DOHH2 (cell line): ENCODE results near the gene DNAL1.

ENCODE experiments used
- H3F3A ChIP-seq: fragments of 200-600 bp; sonication (generic), shearing (Covaris generic); 2 replicates; pipeline ENCODE4 v1.6.0; 2016; ENCODE audit warnings: antibody characterized with exemption, mild to moderate bottlenecking; ENCODE audit not compliant: control insufficient read depth, insufficient read depth
- H3K27ac ChIP-seq: fragments of 200-600 bp; sonication (generic); 2 replicates; pipeline ENCODE4 v1.5.1; 2014; ENCODE audit warnings: low read depth, mild to moderate bottlenecking, low read length, moderate library complexity
- H3K27me3 ChIP-seq: fragments of 200-600 bp; sonication (generic); 2 replicates; pipeline ENCODE4 v1.6.1; 2014; ENCODE audit warnings: mild to moderate bottlenecking, low read length, mixed read lengths; ENCODE audit not compliant: control insufficient read depth
- H3K36me3 ChIP-seq: fragments of 200-600 bp; sonication (generic); 2 replicates; pipeline ENCODE4 v1.6.1; 2014; ENCODE audit warnings: mild to moderate bottlenecking, low read length, moderate library complexity, mixed read lengths; ENCODE audit not compliant: control insufficient read depth
- H3K4me1 ChIP-seq: fragments of 200-600 bp; sonication (generic); 2 replicates; pipeline ENCODE4 v1.6.1; 2014; ENCODE audit warnings: mild to moderate bottlenecking, low read length, mixed read lengths; ENCODE audit not compliant: control insufficient read depth
- H3K4me2 ChIP-seq: fragments of 200-600 bp; sonication (generic); 2 replicates; pipeline ENCODE4 v1.6.0; 2014; ENCODE audit warnings: mild to moderate bottlenecking, low read length, moderate library complexity
- H3K4me3 ChIP-seq: fragments of 200-600 bp; sonication (generic); 2 replicates; pipeline ENCODE4 v1.5.1; 2014; ENCODE audit warnings: mild to moderate bottlenecking, low read length, mixed read lengths
- H3K79me2 ChIP-seq: fragments of 200-600 bp; sonication (generic); 2 replicates; pipeline ENCODE4 v1.6.1; 2014; ENCODE audit warnings: mild to moderate bottlenecking, low read length, mixed read lengths; ENCODE audit not compliant: control insufficient read depth
- H3K9me2 ChIP-seq: fragments of 200-600 bp; sonication (generic); replicated peaks from 2 replicates; pipeline ENCODE4 v1.6.1; 2014; ENCODE audit warnings: mild to moderate bottlenecking, low read length, mixed read lengths; ENCODE audit not compliant: control insufficient read depth
- H3K9me3 ChIP-seq: fragments of 200-600 bp; sonication (generic); 2 replicates; pipeline ENCODE4 v1.6.1; 2014; ENCODE audit warnings: antibody characterized with exemption, low read length, mixed read lengths; ENCODE audit not compliant: control insufficient read depth, insufficient read depth
- H4K20me1 ChIP-seq: fragments of 200-600 bp; sonication (generic); 2 replicates; pipeline ENCODE4 v1.6.0; 2014; ENCODE audit warnings: low read depth, mild to moderate bottlenecking, antibody characterized with exemption, low read length, moderate library complexity; ENCODE audit not compliant: control insufficient read depth, insufficient read depth
- CTCF ChIP-seq: fragments of 200-600 bp; sonication (generic); IDR thresholded peaks from one replicate; pipeline ENCODE4 v1.5.1; 2014; ENCODE audit warnings: antibody characterized with exemption, mild to moderate bottlenecking, low read depth, low read length; ENCODE audit not compliant: poor library complexity, severe bottlenecking
- EZH2phosphoT487 ChIP-seq: fragments of 200-600 bp; sonication (generic); IDR thresholded peaks from 2 replicates; pipeline ENCODE4 v1.6.1; 2017; ENCODE audit warnings: borderline replicate concordance, mild to moderate bottlenecking, antibody characterized with exemption, low read length, moderate library complexity, mixed read lengths

The DNAL1 gene

GRCh38 chr14:73732006-73732405 lies 87.2 kb downstream of the DNAL1 start:
- H3K4me2 ChIP-seq: no peak overlapping the region
- TF ChIP-seq EZH2phosphoT487 (no peak), CTCF (no peak)

GRCh38 chr14:73736842-73737241 lies 92.1 kb downstream of the DNAL1 start:
- no peak for TF ChIP-seq EZH2phosphoT487
- TF ChIP-seq CTCF: no peak

More at GRCh38 chr14:73732006-73732405, 87.2 kb downstream of the DNAL1 start:
- Histone ChIP-seq H3K9me3 (no peaks in the 10 kb centered on the region), H4K20me1 (peaks cover 16% of the 10 kb centered on the region; the same call in 1 of the 2 replicates), H3K79me2 (peaks cover 59% of the 10 kb centered on the region), H3K27ac (peak overlapping the region; percentile 8; the same call in 1 of the 2 replicates), H3K4me1 (peaks cover 9% of the 10 kb centered on the region), H3F3A (peaks cover 44% of the 10 kb centered on the region), H3K27me3 (no peaks in the 10 kb centered on the region), H3K9me2 (no peaks in the 10 kb centered on the region), H3K36me3 (peaks cover 88% of the 10 kb centered on the region), H3K4me3 (no peak overlapping the region)

GRCh38 chr14:73738518-73739173 lies 93.9 kb downstream of the DNAL1 start:
- Histone ChIP-seq H3K27me3 (no peaks in the 10 kb centered on the region), H3K4me2 (no peak overlapping the region), H3K9me3 (no peaks in the 10 kb centered on the region), H3F3A (peaks cover 26% of the 10 kb centered on the region), H3K9me2 (no peaks in the 10 kb centered on the region), H3K27ac (no peak overlapping the region), H3K79me2 (peaks cover 85% of the 10 kb centered on the region), H3K4me3 (no peak overlapping the region), H4K20me1 (peaks cover 29% of the 10 kb centered on the region), H3K4me1 (peaks cover 29% of the 10 kb centered on the region), H3K36me3 (peaks cover 80% of the 10 kb centered on the region)
- TF ChIP-seq CTCF (no peak), EZH2phosphoT487 (no peak)

More at GRCh38 chr14:73736842-73737241, 92.1 kb downstream of the DNAL1 start:
- Histone ChIP-seq H3K36me3 (peaks cover 80% of the 10 kb centered on the region), H3F3A (peaks cover 16% of the 10 kb centered on the region), H3K27me3 (no peaks in the 10 kb centered on the region), H3K4me1 (peaks cover 11% of the 10 kb centered on the region), H3K4me3 (no peak overlapping the region), H3K9me2 (no peaks in the 10 kb centered on the region), H3K27ac (no peak overlapping the region), H3K79me2 (peaks cover 74% of the 10 kb centered on the region), H3K4me2 (no peak overlapping the region), H3K9me3 (no peaks in the 10 kb centered on the region), H4K20me1 (peaks cover 24% of the 10 kb centered on the region)
